ENCODE results near the gene TTYH2.

Gene TTYH2

GRCh38 chr17:74215342-74215727 lies 2.0 kb downstream of the TTYH2 start:
- no peak for DNase-seq (ENCODE audit: low spot score)

GRCh38 chr17:74216505-74216904 lies 3.1 kb downstream of the TTYH2 start:
- DNase-seq (ENCODE audit: low spot score): no peak

- no peak for DNase-seq (ENCODE audit: low spot score)
These were observed 3.8 kb downstream of the TTYH2 start for GRCh38 chr17:74217037-74217730.

GRCh38 chr17:74217888-74218287 lies 4.5 kb downstream of the TTYH2 start:
- no peak for DNase-seq (ENCODE audit: low spot score)

GRCh38 chr17:74218436-74218835 lies 5.1 kb downstream of the TTYH2 start:
- no peak for DNase-seq (ENCODE audit: low spot score)

GRCh38 chr17:74219576-74220133 lies 6.3 kb downstream of the TTYH2 start:
- DNase-seq (ENCODE audit: low spot score): no peak

GRCh38 chr17:74220219-74220618 lies 6.8 kb downstream of the TTYH2 start:
- DNase-seq (ENCODE audit: low spot score): no peak

GRCh38 chr17:74220946-74221818 lies 7.8 kb downstream of the TTYH2 start:
- peak; percentile 67 for DNase-seq (ENCODE audit: low spot score)

GRCh38 chr17:74222399-74222798 lies 9.0 kb downstream of the TTYH2 start:
- no peak for DNase-seq (ENCODE audit: low spot score)

GRCh38 chr17:74223901-74224300 lies 10.5 kb downstream of the TTYH2 start:
- DNase-seq (ENCODE audit: low spot score): no peak

GRCh38 chr17:74224959-74225725 lies 11.8 kb downstream of the TTYH2 start:
- no peak for DNase-seq (ENCODE audit: low spot score)

GRCh38 chr17:74226252-74226651 lies 12.9 kb downstream of the TTYH2 start:
- DNase-seq (ENCODE audit: low spot score): no peak

GRCh38 chr17:74227271-74228080 lies 14.1 kb downstream of the TTYH2 start:
- no peak for DNase-seq (ENCODE audit: low spot score)

- no peak for DNase-seq (ENCODE audit: low spot score)
These were observed 15.1 kb downstream of the TTYH2 start for GRCh38 chr17:74228306-74228978.

- DNase-seq (ENCODE audit: low spot score): no peak
These were observed 17.5 kb downstream of the TTYH2 start for GRCh38 chr17:74230896-74231295.

- DNase-seq (ENCODE audit: low spot score): peak; percentile 91
These were observed 18.8 kb downstream of the TTYH2 start for GRCh38 chr17:74231928-74232907.

GRCh38 chr17:74233937-74234336 lies 20.6 kb downstream of the TTYH2 start:
- DNase-seq (ENCODE audit: low spot score): no peak

- DNase-seq (ENCODE audit: low spot score): no peak
These were observed 21.1 kb downstream of the TTYH2 start for GRCh38 chr17:74234486-74234885.

GRCh38 chr17:74235040-74235581 lies 21.7 kb downstream of the TTYH2 start:
- DNase-seq (ENCODE audit: low spot score): no peak

All from D341Med (cell line).